K562 (cell line): ENCODE data around the gene VIM. TPM values are rescaled to one million over a fixed set of nuclear protein-coding genes. Genes with fewer than 3 reads are reported as not detected.

Experiments
- ARID1B ChIP-seq: fragments of 450-650 bp; IDR thresholded peaks from 2 replicates; pipeline ENCODE4 v1.6.1; 2016; ENCODE audit warnings: antibody characterized with exemption, mild to moderate bottlenecking, inconsistent platforms
- FIP1L1 ChIP-seq: fragments of 200-400 bp; formaldehyde crosslinking; IDR thresholded peaks from 2 replicates; pipeline ENCODE4 v1.6.1; 2018; ENCODE audit warnings: mild to moderate bottlenecking, low read depth, low read length; ENCODE audit not compliant: poor library complexity, severe bottlenecking
- FOS ChIP-seq: IDR thresholded peaks from 3 replicates; pipeline ENCODE4 v1.6.1; 2011; ENCODE audit not compliant: insufficient read length; ENCODE audit errors: extremely low read depth
- FOSL1 ChIP-seq: fragments of 200-800 bp; sonication (Bioruptor generic); conservative IDR thresholded peaks from 2 replicates; pipeline ENCODE4 v1.6.1; 2016; ENCODE audit warnings: missing genetic modification characterization, missing compliant biosample characterization
- HIVEP1 ChIP-seq: fragments of 250-450 bp; sonication (Bioruptor Pico); IDR thresholded peaks from 2 replicates; pipeline ENCODE4 v1.4.0; 2020; ENCODE audit warnings: mild to moderate bottlenecking
- MYC ChIP-seq, 2 experiments: fragments of 250-450 bp in 1 of 2; sonication (Bioruptor Pico) in 1 of 2; IDR thresholded peaks; 2 replicates each; pipeline versions ENCODE4 v1.5.1 to v1.6.1; 2012 to 2021; ENCODE audit warnings: low read depth in 2 of 2, borderline replicate concordance in 1 of 2, improper control_type of control experiment in 1 of 2, low read length in 1 of 2, mild to moderate bottlenecking in 1 of 2, moderate library complexity in 1 of 2
- RBM25 ChIP-seq: fragments of 200-400 bp; formaldehyde crosslinking; IDR thresholded peaks from 2 replicates; pipeline ENCODE4 v1.6.1; 2018; ENCODE audit warnings: low read length, low read depth, moderate library complexity; ENCODE audit not compliant: severe bottlenecking
- ZNF175 ChIP-seq: fragments of 200-800 bp; sonication (Bioruptor generic); IDR thresholded peaks from 2 replicates; pipeline ENCODE4 v1.6.1; 2016; ENCODE audit warnings: low read depth, mild to moderate bottlenecking, missing genetic modification characterization, missing compliant biosample characterization
- ZNF76 ChIP-seq: fragments of 250-450 bp; sonication (Bioruptor Pico); IDR thresholded peaks from 2 replicates; pipeline ENCODE4 v1.4.0; 2020; ENCODE audit warnings: mild to moderate bottlenecking, moderate library complexity, borderline replicate concordance
- polyA plus RNA-seq, 8 experiments: library from polyadenylated mRNA; depleted of rRNA in 4 of 8; stranded (reverse) in 5 of 8; unstranded in 3 of 8; fragments of >200 nt; fragmentation: Nextera tagmentation in 2 of 8; fragmentation: Illumina TruSeq in 1 of 8; extraction: Ambion mirVana in 2 of 8; extraction: Trizol in 1 of 8; gene quantifications; 2 replicates each; pipeline versions ENCODE4 v1.2.1 to v1.2.3, GENCODE V29; 2011 to 2014; ENCODE audit warnings: inconsistent platforms in 1 of 8, missing spikeins in 1 of 8
- total RNA-seq, 7 experiments: library from RNA; depleted of rRNA in 6 of 7; stranded (reverse); fragments of >200 nt in 6 of 7; fragmentation: Illumina TruSeq in 2 of 7; extraction: Trizol in 2 of 7; gene quantifications; 2 replicates each; pipeline versions ENCODE4 v1.2.1 to v1.2.3, GENCODE V29; 2011 to 2021; ENCODE audit warnings: low replicate concordance in 1 of 7
- TF ChIP-seq, protein P1 (sequence below): sonication (generic); formaldehyde crosslinking; IDR thresholded peaks from 2 replicates; pipeline ENCODE4 v1.8.1; 2023; ENCODE audit warnings: mild to moderate bottlenecking, missing genetic modification reagents
- TF ChIP-seq, protein P2 (sequence below), 2 experiments: IDR thresholded peaks; 2 replicates each; pipeline ENCODE4 v1.6.1; 2012; ENCODE audit warnings: improper control_type of control experiment in 2 of 2, low read depth in 2 of 2, low read length in 2 of 2, borderline replicate concordance in 1 of 2
- TF ChIP-seq, protein P3 (sequence below), 2 experiments: fragments of 150-350 bp in 1 of 2; IDR thresholded peaks; 2 replicates each; pipeline ENCODE4 v1.6.1; 2012 to 2016; ENCODE audit warnings: low read depth in 2 of 2, low read length in 2 of 2, mild to moderate bottlenecking in 1 of 2, moderate library complexity in 1 of 2
- TF ChIP-seq, protein P4 (sequence below): fragments of 450-650 bp; IDR thresholded peaks from 2 replicates; pipeline ENCODE4 v1.6.1; 2018; ENCODE audit not compliant: partially characterized antibody

Gene VIM
- total and polyA plus RNA-seq, 9 of the 15 experiments (the other 6 are each of a cell fraction or from before 2014, with no cell fraction given) = 86.0 to 621 (median 383) TPM

DNA sequence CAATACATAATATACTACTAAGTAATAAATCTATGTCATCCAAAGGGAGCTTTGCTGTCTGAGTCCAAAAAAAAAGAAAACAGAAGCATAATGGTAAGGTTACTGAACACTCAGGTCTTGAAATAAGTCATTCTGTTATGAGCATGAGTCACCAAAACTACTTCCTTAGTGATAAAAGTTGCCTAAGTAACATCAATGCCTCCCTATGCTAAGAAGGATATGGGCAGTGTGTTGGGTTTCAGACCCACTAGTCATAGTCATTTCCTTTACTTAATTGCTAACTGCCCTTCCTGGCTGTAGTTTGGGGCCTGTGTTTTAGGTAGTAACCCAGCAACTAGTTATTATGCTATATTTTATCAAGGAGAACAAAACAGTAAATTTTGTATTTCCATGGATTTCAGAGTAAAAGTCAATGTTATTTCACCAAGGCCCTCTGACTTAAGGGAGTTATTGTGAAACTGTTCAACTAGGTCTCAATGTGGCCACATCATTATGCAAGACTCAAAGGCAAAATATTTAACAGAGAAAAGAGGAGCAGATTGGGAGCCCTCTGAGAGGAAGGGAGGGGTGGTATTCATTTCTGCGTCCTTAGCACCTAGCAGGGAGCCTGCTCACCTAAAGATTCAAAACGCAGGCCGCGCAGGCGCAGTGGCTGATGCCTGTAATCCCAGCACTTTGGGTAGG is 11.7 kb upstream of the VIM start (continued):
- TF ChIP-seq, protein P1, sequence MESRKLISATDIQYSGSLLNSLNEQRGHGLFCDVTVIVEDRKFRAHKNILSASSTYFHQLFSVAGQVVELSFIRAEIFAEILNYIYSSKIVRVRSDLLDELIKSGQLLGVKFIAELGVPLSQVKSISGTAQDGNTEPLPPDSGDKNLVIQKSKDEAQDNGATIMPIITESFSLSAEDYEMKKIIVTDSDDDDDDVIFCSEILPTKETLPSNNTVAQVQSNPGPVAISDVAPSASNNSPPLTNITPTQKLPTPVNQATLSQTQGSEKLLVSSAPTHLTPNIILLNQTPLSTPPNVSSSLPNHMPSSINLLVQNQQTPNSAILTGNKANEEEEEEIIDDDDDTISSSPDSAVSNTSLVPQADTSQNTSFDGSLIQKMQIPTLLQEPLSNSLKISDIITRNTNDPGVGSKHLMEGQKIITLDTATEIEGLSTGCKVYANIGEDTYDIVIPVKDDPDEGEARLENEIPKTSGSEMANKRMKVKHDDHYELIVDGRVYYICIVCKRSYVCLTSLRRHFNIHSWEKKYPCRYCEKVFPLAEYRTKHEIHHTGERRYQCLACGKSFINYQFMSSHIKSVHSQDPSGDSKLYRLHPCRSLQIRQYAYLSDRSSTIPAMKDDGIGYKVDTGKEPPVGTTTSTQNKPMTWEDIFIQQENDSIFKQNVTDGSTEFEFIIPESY (CRISPR knock-in tag) = peak; percentile 91; the same call in 1 of the 2 replicates
- TF ChIP-seq ZNF175 = peak; percentile 76
- 0 out of 2 replicates have a peak, but pooled peaks have one; percentile 67 for TF ChIP-seq ZNF76
- peak; percentile 34 for TF ChIP-seq FOS
- peak; percentile 15 for TF ChIP-seq RBM25
- TF ChIP-seq, protein P2, sequence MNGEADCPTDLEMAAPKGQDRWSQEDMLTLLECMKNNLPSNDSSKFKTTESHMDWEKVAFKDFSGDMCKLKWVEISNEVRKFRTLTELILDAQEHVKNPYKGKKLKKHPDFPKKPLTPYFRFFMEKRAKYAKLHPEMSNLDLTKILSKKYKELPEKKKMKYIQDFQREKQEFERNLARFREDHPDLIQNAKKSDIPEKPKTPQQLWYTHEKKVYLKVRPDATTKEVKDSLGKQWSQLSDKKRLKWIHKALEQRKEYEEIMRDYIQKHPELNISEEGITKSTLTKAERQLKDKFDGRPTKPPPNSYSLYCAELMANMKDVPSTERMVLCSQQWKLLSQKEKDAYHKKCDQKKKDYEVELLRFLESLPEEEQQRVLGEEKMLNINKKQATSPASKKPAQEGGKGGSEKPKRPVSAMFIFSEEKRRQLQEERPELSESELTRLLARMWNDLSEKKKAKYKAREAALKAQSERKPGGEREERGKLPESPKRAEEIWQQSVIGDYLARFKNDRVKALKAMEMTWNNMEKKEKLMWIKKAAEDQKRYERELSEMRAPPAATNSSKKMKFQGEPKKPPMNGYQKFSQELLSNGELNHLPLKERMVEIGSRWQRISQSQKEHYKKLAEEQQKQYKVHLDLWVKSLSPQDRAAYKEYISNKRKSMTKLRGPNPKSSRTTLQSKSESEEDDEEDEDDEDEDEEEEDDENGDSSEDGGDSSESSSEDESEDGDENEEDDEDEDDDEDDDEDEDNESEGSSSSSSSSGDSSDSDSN (IDR thresholded peaks at IDR 0.05; ENCODE audit: borderline replicate concordance in 1 of 2, low read depth in 2 of 2, low read length in 2 of 2) = no peak
- no peak for TF ChIP-seq FIP1L1
- TF ChIP-seq, protein P3, sequence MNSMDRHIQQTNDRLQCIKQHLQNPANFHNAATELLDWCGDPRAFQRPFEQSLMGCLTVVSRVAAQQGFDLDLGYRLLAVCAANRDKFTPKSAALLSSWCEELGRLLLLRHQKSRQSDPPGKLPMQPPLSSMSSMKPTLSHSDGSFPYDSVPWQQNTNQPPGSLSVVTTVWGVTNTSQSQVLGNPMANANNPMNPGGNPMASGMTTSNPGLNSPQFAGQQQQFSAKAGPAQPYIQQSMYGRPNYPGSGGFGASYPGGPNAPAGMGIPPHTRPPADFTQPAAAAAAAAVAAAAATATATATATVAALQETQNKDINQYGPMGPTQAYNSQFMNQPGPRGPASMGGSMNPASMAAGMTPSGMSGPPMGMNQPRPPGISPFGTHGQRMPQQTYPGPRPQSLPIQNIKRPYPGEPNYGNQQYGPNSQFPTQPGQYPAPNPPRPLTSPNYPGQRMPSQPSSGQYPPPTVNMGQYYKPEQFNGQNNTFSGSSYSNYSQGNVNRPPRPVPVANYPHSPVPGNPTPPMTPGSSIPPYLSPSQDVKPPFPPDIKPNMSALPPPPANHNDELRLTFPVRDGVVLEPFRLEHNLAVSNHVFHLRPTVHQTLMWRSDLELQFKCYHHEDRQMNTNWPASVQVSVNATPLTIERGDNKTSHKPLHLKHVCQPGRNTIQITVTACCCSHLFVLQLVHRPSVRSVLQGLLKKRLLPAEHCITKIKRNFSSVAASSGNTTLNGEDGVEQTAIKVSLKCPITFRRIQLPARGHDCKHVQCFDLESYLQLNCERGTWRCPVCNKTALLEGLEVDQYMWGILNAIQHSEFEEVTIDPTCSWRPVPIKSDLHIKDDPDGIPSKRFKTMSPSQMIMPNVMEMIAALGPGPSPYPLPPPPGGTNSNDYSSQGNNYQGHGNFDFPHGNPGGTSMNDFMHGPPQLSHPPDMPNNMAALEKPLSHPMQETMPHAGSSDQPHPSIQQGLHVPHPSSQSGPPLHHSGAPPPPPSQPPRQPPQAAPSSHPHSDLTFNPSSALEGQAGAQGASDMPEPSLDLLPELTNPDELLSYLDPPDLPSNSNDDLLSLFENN (IDR thresholded peaks at IDR 0.05; ENCODE audit: low read depth in 2 of 2, low read length in 2 of 2) = peak in 1 of 2 experiments; percentile 71; a peak in 1 of 4 replicates
- TF ChIP-seq, protein P4, sequence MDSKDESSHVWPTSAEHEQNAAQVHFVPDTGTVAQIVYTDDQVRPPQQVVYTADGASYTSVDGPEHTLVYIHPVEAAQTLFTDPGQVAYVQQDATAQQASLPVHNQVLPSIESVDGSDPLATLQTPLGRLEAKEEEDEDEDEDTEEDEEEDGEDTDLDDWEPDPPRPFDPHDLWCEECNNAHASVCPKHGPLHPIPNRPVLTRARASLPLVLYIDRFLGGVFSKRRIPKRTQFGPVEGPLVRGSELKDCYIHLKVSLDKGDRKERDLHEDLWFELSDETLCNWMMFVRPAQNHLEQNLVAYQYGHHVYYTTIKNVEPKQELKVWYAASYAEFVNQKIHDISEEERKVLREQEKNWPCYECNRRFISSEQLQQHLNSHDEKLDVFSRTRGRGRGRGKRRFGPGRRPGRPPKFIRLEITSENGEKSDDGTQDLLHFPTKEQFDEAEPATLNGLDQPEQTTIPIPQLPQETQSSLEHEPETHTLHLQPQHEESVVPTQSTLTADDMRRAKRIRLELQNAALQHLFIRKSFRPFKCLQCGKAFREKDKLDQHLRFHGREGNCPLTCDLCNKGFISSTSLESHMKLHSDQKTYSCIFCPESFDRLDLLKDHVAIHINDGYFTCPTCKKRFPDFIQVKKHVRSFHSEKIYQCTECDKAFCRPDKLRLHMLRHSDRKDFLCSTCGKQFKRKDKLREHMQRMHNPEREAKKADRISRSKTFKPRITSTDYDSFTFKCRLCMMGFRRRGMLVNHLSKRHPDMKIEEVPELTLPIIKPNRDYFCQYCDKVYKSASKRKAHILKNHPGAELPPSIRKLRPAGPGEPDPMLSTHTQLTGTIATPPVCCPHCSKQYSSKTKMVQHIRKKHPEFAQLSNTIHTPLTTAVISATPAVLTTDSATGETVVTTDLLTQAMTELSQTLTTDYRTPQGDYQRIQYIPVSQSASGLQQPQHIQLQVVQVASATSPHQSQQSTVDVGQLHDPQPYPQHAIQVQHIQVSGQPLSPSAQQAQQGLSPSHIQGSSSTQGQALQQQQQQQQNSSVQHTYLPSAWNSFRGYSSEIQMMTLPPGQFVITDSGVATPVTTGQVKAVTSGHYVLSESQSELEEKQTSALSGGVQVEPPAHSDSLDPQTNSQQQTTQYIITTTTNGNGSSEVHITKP = no peak
- 0 out of 2 replicates have a peak, but pooled peaks have one; percentile 26 for TF ChIP-seq MYC (IDR thresholded peaks at IDR 0.05; ENCODE audit: low read depth, low read length)
- no peak for TF ChIP-seq MYC (CRISPR knock-in tag; IDR thresholded peaks at IDR 0.05; ENCODE audit: borderline replicate concordance, low read depth)
- peak; percentile 89 for TF ChIP-seq ARID1B
- TF ChIP-seq FOSL1 (tag) = peak; percentile 98
- TF ChIP-seq HIVEP1 (CRISPR knock-in tag) = no peak
